Measurements from ENCODE around the gene ZFP36L2. TPM values are rescaled to one million over a fixed set of nuclear protein-coding genes. Genes with fewer than 3 reads are reported as not detected.
"Not testable (repeated sequence)": the region's sequence is repeated elsewhere in the genome, so short reads cannot be mapped to it uniquely, and the experiment has no call there.

Gene ZFP36L2
- total and polyA plus RNA-seq, 2 donors (not counting 1 experiment from before 2014, with no cell fraction given), result 16.7 to 26.7 TPM

GRCh38 chr2:43190311-43191052 lies 35.9 kb downstream of the ZFP36L2 start:
- no peaks in the 10 kb centered on the region for H3K79me2 ChIP-seq (ENCODE audit: control insufficient read depth, insufficient read depth, low read length)
- no peak overlapping the region for H3K27ac ChIP-seq (ENCODE audit: insufficient read depth, low read length)
- no peaks in the 10 kb centered on the region for H3K4me1 ChIP-seq (ENCODE audit: control insufficient read depth, extremely low read depth, insufficient read depth, low read length)
- no peak overlapping the region for H3K9ac ChIP-seq (ENCODE audit: insufficient read depth, low read length)
- no peak overlapping the region for H2AFZ ChIP-seq (ENCODE audit: low read length)
- DNase-seq (ENCODE audit: low read depth in 2 of 2), result no peak
- no peaks in the 10 kb centered on the region for H4K20me1 ChIP-seq (ENCODE audit: control insufficient read depth, extremely low read depth, insufficient read depth, low read length)
- H3K9me3 ChIP-seq (ENCODE audit: control insufficient read depth, insufficient read depth, low read depth, low read length), result no peaks in the 10 kb centered on the region
- TF ChIP-seq EZH2 (IDR thresholded peaks at IDR 0.05; ENCODE audit: low read length, missing control alignments) (no peak), CTCF (conservative IDR thresholded peaks at IDR 0.05 in 1 of 2, IDR thresholded peaks at IDR 0.05 in 1 of 2; ENCODE audit: low read depth in 1 of 2, low read length in 2 of 2) (no peak)
- no peaks in the 10 kb centered on the region for H3K27me3 ChIP-seq (ENCODE audit: control insufficient read depth, insufficient read depth, low read length)
- H3K36me3 ChIP-seq (ENCODE audit: control insufficient read depth, insufficient read depth, low read length), result no peaks in the 10 kb centered on the region
- no peak overlapping the region for H3K4me3 ChIP-seq (replicated peaks in 1 of 4; ENCODE audit: control extremely low read depth in 1 of 4, insufficient read depth in 1 of 4, low read depth in 3 of 4, low read length in 4 of 4)
- no peak overlapping the region for H3K4me2 ChIP-seq (ENCODE audit: extremely low read depth, insufficient read depth, low read length)

- H4K20me1 ChIP-seq (ENCODE audit: control insufficient read depth, extremely low read depth, insufficient read depth, low read length); DNase-seq (ENCODE audit: low read depth in 2 of 2); H3K36me3 ChIP-seq (ENCODE audit: control insufficient read depth, insufficient read depth, low read length); H3K9ac ChIP-seq (ENCODE audit: insufficient read depth, low read length); H3K4me1 ChIP-seq (ENCODE audit: control insufficient read depth, extremely low read depth, insufficient read depth, low read length); H3K9me3 ChIP-seq (ENCODE audit: control insufficient read depth, insufficient read depth, low read depth, low read length); H3K27ac ChIP-seq (ENCODE audit: insufficient read depth, low read length); H3K79me2 ChIP-seq (ENCODE audit: control insufficient read depth, insufficient read depth, low read length); H3K4me2 ChIP-seq (ENCODE audit: extremely low read depth, insufficient read depth, low read length); H3K4me3 ChIP-seq (replicated peaks in 1 of 4; ENCODE audit: control extremely low read depth in 1 of 4, insufficient read depth in 1 of 4, low read depth in 3 of 4, low read length in 4 of 4); H3K27me3 ChIP-seq (ENCODE audit: control insufficient read depth, insufficient read depth, low read length); H2AFZ ChIP-seq (ENCODE audit: low read length): not testable (repeated sequence)
These were observed 36.5 kb downstream of the ZFP36L2 start for GRCh38 chr2:43189861-43190260.

GRCh38 chr2:43188561-43189386 lies 37.6 kb downstream of the ZFP36L2 start:
- no peaks in the 10 kb centered on the region for H4K20me1 ChIP-seq (ENCODE audit: control insufficient read depth, extremely low read depth, insufficient read depth, low read length)
- no peaks in the 10 kb centered on the region for H3K9me3 ChIP-seq (ENCODE audit: control insufficient read depth, insufficient read depth, low read depth, low read length)
- H3K27ac ChIP-seq (ENCODE audit: insufficient read depth, low read length), result no peak overlapping the region
- no peak overlapping the region for H2AFZ ChIP-seq (ENCODE audit: low read length)
- no peaks in the 10 kb centered on the region for H3K27me3 ChIP-seq (ENCODE audit: control insufficient read depth, insufficient read depth, low read length)
- peaks cover 4% of the 10 kb centered on the region for H3K4me1 ChIP-seq (ENCODE audit: control insufficient read depth, extremely low read depth, insufficient read depth, low read length)
- DNase-seq (ENCODE audit: low read depth in 2 of 2), result no peak
- no peaks in the 10 kb centered on the region for H3K36me3 ChIP-seq (ENCODE audit: control insufficient read depth, insufficient read depth, low read length)
- TF ChIP-seq EZH2 (IDR thresholded peaks at IDR 0.05; ENCODE audit: low read length, missing control alignments), result no peak
- no peak for TF ChIP-seq CTCF (conservative IDR thresholded peaks at IDR 0.05 in 1 of 2, IDR thresholded peaks at IDR 0.05 in 1 of 2; ENCODE audit: low read depth in 1 of 2, low read length in 2 of 2)
- H3K79me2 ChIP-seq (ENCODE audit: control insufficient read depth, insufficient read depth, low read length), result no peaks in the 10 kb centered on the region
- H3K9ac ChIP-seq (ENCODE audit: insufficient read depth, low read length), result no peak overlapping the region
- H3K4me3 ChIP-seq (replicated peaks in 1 of 4; ENCODE audit: control extremely low read depth in 1 of 4, insufficient read depth in 1 of 4, low read depth in 3 of 4, low read length in 4 of 4), result no peak overlapping the region
- H3K4me2 ChIP-seq (ENCODE audit: extremely low read depth, insufficient read depth, low read length), result no peak overlapping the region

Data from fibroblast of lung (primary cell).